Measurements from ENCODE around the gene HDLBP.

Gene HDLBP

DNA sequence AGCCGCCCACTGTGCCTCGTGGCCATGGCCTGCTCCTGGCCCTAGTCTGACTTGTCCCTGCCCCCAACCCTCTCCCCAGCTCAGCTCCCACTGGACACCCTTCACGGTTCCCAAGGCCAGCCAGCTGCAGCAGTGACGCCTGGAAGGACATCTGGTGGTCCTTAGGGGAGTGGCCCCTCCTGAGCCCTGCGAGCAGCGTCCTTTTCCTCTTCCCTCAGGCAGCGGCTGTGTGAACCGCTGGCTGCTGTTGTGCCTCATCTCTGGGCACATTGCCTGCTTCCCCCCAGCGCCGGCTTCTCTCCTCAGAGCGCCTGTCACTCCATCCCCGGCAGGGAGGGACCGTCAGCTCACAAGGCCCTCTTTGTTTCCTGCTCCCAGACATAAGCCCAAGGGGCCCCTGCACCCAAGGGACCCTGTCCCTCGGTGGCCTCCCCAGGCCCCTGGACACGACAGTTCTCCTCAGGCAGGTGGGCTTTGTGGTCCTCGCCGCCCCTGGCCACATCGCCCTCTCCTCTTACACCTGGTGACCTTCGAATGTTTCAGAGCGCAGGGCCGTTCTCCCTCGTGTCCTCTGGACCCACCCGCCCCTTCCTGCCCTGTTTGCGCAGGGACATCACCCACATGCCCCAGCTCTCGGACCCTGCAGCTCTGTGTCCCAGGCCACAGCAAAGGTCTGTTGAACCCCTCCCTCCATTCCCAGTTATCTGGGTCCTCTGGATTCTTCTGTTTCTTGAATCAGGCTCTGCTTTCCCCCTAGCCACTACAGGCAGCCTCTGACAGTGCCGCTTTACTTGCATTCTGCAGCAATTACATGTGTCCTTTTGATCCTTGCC is 91.2 kb downstream of the HDLBP start:
- Histone ChIP-seq H3K4me1 (ENCODE audit: insufficient read depth, low read length) (peaks cover 13% of the 10 kb centered on the region; the same call in 1 of the 2 replicates), H3K9ac (ENCODE audit: low read depth, low read length) (no peak overlapping the region), H3K36me3 (ENCODE audit: insufficient read depth, low read length) (peaks cover under 1% of the 10 kb centered on the region; the same call in 1 of the 2 replicates), H3K9me3 (ENCODE audit: control insufficient read depth, insufficient read depth, low read length) (no peaks in the 10 kb centered on the region)

DNA sequence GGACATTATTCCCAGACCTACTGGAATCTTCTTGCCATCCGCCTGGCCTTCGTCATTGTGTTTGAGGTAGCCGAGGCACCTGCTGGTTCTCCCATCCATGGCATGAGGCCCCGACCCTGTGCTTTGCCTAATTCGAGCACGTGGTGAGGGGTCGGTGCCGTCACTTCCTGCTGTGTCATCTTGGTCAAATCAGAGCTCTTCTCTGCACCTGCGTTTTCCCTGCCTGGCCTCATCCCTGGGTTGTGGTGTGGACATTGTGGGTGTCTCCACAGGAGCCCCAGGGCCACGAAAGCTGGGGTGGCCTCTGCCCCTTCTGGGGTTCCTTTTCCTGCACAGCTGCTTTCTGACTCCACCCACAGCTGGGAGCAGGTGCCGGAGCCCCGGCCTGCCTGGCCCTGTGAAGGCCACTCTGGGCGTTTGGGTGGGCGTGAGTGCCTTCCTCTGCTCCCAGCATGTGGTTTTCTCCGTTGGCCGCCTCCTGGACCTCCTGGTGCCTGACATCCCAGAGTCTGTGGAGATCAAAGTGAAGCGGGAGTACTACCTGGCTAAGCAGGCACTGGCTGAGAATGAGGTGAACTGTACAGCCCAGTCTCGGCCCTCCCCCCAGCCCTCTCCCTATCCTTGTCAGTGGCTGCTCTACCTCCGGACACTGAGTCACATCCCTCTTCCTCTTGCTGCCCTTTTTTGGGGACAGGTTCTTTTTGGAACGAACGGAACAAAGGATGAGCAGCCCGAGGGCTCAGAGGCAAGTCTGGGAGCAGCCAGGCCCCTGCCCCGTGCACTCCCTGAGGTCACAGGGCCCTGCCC is 92.1 kb downstream of the HDLBP start:
- no peaks in the 10 kb centered on the region; the same call in 1 of the 2 replicates for H3K36me3 ChIP-seq (ENCODE audit: insufficient read depth, low read length)
- peaks cover 13% of the 10 kb centered on the region; the same call in 1 of the 2 replicates for H3K4me1 ChIP-seq (ENCODE audit: insufficient read depth, low read length)
- H3K9ac ChIP-seq (ENCODE audit: low read depth, low read length) = no peak overlapping the region
- no peaks in the 10 kb centered on the region for H3K9me3 ChIP-seq (ENCODE audit: control insufficient read depth, insufficient read depth, low read length)

DNA sequence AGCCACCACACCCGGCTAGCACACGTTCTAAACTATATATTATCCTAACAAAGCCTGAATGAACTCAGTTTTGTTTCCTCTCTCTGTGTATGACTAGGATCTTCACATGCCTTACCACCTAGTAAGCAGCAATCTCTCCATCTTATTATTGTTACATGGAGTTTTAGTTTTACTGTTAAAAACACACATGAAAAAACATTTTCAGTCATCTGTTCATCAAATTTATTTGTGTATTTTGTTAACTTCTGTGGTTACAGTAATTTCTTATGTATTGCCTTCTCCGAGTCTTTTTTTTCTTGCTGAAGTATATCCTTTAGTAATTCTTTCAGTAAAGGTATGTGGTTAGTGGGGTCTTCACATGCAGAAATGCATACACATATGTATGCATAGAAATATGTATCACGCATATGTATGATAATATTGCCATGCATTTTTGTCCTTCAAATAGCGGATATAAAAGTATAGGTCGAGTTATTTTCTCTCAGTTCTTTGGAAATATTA is 95.6 kb downstream of the HDLBP start:
- Histone ChIP-seq H3K36me3 (ENCODE audit: insufficient read depth, low read length) (no peaks in the 10 kb centered on the region), H3K4me1 (ENCODE audit: insufficient read depth, low read length) (peaks cover 18% of the 10 kb centered on the region; the same call in 1 of the 2 replicates), H3K9me3 (ENCODE audit: control insufficient read depth, insufficient read depth, low read length) (no peaks in the 10 kb centered on the region), H3K9ac (ENCODE audit: low read depth, low read length) (no peak overlapping the region)

DNA sequence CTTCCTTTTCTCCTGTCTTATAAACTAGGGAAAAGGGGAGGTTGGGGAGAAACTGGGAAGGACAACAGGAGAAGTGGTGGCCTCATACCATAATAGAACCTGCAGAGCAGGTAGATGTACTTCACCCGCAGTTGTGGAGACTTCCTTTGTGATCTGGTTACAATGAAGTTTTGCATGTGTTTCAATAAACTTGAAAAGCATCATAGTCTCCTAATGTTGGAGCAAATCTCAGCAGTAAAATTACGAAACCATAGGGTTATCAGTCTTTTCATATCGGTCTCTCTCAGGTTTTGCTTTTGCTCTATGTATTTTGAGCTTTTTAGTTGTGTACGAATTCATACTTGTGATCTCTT is 96.5 kb downstream of the HDLBP start:
- Histone ChIP-seq H3K36me3 (ENCODE audit: insufficient read depth, low read length) (no peaks in the 10 kb centered on the region), H3K9ac (ENCODE audit: low read depth, low read length) (peak overlapping the region; percentile 65; the same call in 1 of the 2 replicates), H3K4me1 (ENCODE audit: insufficient read depth, low read length) (peaks cover 13% of the 10 kb centered on the region; the same call in 1 of the 2 replicates), H3K9me3 (ENCODE audit: control insufficient read depth, insufficient read depth, low read length) (no peaks in the 10 kb centered on the region)

DNA sequence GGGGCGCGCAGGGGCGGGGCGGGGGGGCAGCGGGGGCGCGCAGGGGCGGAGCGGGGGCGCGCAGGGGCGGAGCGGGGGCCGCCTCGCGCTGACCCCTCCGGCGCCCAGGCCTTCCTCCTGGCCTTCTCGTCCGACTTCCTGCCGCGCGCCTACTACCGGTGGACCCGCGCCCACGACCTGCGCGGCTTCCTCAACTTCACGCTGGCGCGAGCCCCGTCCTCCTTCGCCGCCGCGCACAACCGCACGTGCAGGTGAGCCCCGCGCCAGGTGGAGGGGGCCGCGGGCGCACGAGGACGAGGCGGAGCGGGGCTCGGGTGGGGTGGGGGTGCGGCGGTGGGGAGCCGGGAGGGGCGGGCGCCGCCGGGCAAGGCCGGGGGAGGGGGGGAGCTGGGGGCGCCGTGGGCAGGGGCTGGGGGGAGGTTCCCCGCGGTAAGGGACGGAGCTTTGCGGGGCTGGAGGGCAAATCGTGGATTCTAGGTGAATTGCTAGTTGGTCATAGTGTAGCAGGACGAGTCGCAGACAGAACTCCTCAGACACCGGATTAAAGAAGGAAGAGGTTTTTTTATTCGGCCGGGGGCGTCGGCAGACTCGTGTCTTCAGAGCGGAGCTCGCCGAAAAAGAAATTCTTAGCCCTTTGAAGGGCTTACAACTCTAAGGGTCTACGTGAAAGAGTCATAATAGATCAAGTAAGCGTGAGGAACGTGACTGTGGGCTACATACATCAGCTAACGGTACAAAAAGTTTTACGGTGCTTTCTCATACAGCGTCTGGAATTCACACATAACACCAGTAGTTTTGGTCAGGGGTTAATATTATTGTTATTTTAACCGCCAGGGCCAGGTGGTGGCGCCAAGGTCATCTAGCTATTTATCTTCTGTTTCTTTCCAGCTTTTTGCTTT is 97.1 kb downstream of the HDLBP start:
- peaks cover 7% of the 10 kb centered on the region; the same call in 1 of the 2 replicates for H3K4me1 ChIP-seq (ENCODE audit: insufficient read depth, low read length)
- H3K9ac ChIP-seq (ENCODE audit: low read depth, low read length) = peak overlapping the region; percentile 65
- no peaks in the 10 kb centered on the region for H3K36me3 ChIP-seq (ENCODE audit: insufficient read depth, low read length)
- no peaks in the 10 kb centered on the region for H3K9me3 ChIP-seq (ENCODE audit: control insufficient read depth, insufficient read depth, low read length)

DNA sequence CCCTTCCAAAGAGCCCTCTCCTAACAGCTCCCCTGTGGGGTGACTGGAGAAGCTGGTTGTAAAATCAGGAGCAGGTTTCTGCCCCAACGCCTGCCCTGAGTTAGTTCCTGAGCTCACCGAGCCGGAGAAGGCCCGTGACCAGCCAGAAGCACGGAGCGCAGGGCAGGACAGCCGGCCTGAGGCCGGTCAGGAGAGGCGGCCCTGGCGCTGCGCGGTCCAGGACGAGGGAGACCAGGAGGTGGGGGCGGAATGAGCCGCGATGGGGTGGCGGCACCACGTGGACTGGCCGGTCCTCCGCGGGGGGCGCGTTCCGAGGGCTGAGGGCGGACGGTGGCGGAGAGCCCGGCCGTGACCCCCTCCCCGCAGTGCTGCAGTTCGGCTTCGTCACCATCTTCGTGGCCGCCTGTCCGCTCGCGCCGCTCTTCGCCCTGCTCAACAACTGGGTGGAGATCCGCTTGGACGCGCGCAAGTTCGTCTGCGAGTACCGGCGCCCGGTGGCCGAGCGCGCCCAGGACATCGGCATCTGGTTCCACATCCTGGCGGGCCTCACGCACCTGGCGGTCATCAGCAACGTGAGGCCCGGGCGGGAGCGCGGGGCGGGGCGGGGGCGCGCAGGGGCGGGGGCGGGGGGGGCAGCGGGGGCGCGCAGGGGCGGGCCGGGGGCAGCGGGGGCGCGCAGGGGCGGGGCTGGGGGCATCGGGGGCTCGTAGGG is 98.0 kb downstream of the HDLBP start:
- no peaks in the 10 kb centered on the region for H3K9me3 ChIP-seq (ENCODE audit: control insufficient read depth, insufficient read depth, low read length)
- H3K36me3 ChIP-seq (ENCODE audit: insufficient read depth, low read length) = no peaks in the 10 kb centered on the region
- H3K9ac ChIP-seq (ENCODE audit: low read depth, low read length) = peak overlapping the region; percentile 74
- peaks cover 6% of the 10 kb centered on the region; the same call in 1 of the 2 replicates for H3K4me1 ChIP-seq (ENCODE audit: insufficient read depth, low read length)

DNA sequence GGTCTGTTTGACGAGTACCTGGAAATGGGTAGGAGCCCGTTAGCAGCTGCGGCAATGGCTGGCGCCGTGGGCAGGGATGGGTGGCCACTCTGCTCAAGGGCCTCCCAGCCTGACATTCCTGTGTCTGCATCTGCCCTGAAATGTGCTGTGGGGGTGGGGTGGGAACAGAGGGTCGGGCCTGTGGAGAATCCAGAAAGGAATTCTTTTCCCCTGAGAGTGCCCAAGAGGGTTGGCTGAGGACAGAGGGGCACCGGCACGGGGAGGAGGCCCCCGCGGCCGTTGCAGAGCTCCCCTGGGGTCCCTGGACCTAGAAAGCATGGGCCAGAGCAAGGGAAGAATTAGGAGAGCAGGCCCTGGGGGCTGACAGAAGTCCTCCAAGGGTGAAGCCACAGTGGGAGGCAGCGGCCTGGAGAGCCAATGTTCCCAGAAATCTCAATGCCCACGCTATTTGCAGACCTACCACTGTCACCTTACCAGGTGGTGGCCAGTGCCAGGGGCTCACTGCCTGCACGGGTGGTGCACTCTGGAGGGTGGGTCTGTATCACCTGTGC is 99.2 kb downstream of the HDLBP start:
- no peak overlapping the region; the same call in 1 of the 2 replicates for H3K9ac ChIP-seq (ENCODE audit: low read depth, low read length)
- H3K4me1 ChIP-seq (ENCODE audit: insufficient read depth, low read length) = peaks cover 9% of the 10 kb centered on the region; the same call in 1 of the 2 replicates

DNA sequence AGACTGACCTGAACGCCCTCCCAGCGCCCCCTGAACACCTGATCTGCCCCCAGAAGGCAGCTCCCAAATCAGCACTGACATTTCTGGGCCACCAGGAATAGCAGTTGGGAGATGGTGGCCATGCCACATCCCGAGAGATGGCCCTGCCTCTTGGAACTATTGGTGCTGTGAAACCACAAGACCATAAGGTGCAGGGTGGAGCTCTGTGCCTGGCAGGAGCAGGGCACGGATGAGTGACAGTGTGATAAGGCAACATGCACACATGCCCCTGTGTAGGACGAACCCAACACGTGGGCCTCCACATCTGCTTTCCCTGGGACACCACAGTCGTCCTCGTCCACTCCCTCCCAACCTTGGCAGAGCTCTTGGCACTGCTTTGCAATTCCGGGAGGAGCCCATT is 100.1 kb downstream of the HDLBP start:
- H3K9me3 ChIP-seq (ENCODE audit: control insufficient read depth, insufficient read depth, low read length) = no peaks in the 10 kb centered on the region
- H3K9ac ChIP-seq (ENCODE audit: low read depth, low read length) = no peak overlapping the region
- H3K36me3 ChIP-seq (ENCODE audit: insufficient read depth, low read length) = no peaks in the 10 kb centered on the region
- peaks cover 9% of the 10 kb centered on the region; the same call in 1 of the 2 replicates for H3K4me1 ChIP-seq (ENCODE audit: insufficient read depth, low read length)

More for the DNA sequence above, 99.2 kb downstream of the HDLBP start:
- Histone ChIP-seq H3K36me3 (ENCODE audit: insufficient read depth, low read length) (no peaks in the 10 kb centered on the region), H3K9me3 (ENCODE audit: control insufficient read depth, insufficient read depth, low read length) (no peaks in the 10 kb centered on the region)

DNA sequence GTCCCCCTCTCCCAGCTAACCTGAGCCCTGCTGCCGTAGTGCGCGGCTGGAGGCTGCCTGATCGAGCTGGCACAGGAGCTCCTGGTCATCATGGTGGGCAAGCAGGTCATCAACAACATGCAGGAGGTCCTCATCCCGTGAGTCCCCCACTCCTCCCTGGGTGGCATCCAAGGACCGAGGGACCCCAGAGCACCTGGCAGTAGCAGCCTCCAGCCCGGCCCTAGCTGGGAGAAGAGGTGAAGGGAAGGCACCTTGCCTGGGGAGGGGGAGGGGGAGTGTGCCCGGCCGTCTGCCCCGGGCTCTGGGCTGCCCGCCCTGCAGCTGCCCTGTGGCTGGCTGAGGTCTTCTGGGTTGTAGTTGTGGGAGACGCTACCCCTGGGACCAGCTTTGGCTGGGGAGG is 100.7 kb downstream of the HDLBP start:
- H3K9ac ChIP-seq (ENCODE audit: low read depth, low read length) = no peak overlapping the region
- no peaks in the 10 kb centered on the region for H3K36me3 ChIP-seq (ENCODE audit: insufficient read depth, low read length)
- H3K9me3 ChIP-seq (ENCODE audit: control insufficient read depth, insufficient read depth, low read length) = no peaks in the 10 kb centered on the region
- peaks cover 9% of the 10 kb centered on the region; the same call in 1 of the 2 replicates for H3K4me1 ChIP-seq (ENCODE audit: insufficient read depth, low read length)

DNA sequence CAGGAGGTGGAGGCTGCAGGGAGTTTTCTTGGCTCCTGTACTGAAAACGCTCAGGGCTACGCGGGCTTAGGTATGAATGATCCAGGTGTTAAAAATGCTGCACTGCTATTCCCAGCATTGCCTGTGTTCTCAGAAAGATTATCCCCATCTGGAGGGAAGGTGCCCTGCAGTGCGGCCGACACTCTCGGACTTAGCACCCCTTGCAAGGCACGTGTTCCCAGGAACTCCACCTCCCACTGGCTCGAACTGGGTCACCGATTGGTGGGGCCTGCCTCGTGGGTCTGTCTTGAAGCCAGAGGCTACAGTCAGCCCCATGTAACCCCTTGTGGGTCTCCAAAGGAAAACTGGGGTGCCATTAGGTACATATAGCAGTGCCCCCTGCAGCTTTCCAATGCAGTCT is 101.3 kb downstream of the HDLBP start:
- Histone ChIP-seq H3K36me3 (ENCODE audit: insufficient read depth, low read length) (no peaks in the 10 kb centered on the region), H3K9me3 (ENCODE audit: control insufficient read depth, insufficient read depth, low read length) (no peaks in the 10 kb centered on the region), H3K4me1 (ENCODE audit: insufficient read depth, low read length) (peaks cover 9% of the 10 kb centered on the region; the same call in 1 of the 2 replicates), H3K9ac (ENCODE audit: low read depth, low read length) (no peak overlapping the region)

DNA sequence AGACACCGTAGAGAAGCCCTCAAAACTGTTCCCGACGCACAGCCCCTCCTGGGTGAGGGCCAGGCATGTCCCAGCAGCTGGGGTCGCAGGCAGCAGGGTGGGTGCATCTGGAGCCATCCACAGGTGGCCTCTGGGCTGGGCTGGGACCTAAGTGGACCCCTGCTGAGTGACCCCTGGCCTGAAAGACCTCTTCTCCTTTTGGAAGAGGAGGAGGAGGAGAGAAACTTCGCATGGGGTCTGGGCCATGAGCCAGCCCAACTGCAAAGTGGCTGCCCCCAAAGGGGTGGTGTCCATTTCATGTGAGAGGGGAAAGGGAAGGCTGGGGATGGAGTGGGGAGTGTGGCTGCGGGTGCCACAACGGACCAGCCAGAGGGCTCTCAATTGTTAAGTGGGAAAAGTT is 101.9 kb downstream of the HDLBP start:
- Histone ChIP-seq H3K9me3 (ENCODE audit: control insufficient read depth, insufficient read depth, low read length) (no peaks in the 10 kb centered on the region), H3K9ac (ENCODE audit: low read depth, low read length) (no peak overlapping the region), H3K4me1 (ENCODE audit: insufficient read depth, low read length) (peaks cover 9% of the 10 kb centered on the region; the same call in 1 of the 2 replicates), H3K36me3 (ENCODE audit: insufficient read depth, low read length) (no peaks in the 10 kb centered on the region)

DNA sequence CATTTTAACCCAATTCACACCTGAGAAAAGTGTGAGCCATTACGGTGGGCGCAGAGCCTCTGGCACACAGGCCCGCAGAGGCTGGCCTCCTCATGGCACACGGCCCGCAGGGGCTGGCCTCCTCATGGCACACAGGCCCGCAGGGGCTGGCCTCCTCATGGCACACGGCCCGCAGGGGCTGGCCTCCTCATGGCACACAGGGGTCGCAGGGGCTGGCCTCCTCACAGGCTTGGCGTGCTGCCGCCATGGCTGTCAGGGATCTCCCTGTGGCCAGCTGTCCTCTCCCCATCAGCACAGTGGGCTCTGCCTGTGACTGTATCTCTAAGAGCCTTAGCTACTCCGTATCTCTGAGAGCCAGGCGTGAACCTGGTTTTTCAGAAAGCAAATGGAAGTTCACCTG is 102.4 kb downstream of the HDLBP start:
- peaks cover 9% of the 10 kb centered on the region; the same call in 1 of the 2 replicates for H3K4me1 ChIP-seq (ENCODE audit: insufficient read depth, low read length)
- no peaks in the 10 kb centered on the region for H3K36me3 ChIP-seq (ENCODE audit: insufficient read depth, low read length)
- no peak overlapping the region for H3K9ac ChIP-seq (ENCODE audit: low read depth, low read length)
- H3K9me3 ChIP-seq (ENCODE audit: control insufficient read depth, insufficient read depth, low read length) = no peaks in the 10 kb centered on the region

DNA sequence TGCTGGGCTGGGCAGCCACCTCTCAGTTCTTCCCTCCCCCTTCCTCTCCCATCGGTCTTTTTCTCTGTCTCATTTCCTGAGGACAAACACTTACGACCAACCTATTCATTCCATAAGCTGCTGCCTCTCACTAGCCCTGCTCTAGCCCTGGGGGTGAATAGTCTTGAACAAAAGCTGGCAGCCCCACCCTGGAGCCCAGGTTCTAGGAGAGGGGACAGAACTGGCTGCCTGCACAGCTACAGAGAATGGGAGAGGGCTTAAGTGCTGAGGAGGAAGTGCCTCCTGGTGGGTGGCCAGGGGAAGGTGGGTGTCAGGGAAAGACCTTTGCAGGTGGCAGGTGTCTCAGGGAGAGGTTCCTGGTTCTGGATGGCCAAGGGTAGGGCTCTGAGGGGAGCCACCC is 104.2 kb downstream of the HDLBP start:
- H3K36me3 ChIP-seq (ENCODE audit: insufficient read depth, low read length) = no peaks in the 10 kb centered on the region
- peaks cover 9% of the 10 kb centered on the region; the same call in 1 of the 2 replicates for H3K4me1 ChIP-seq (ENCODE audit: insufficient read depth, low read length)
- H3K9me3 ChIP-seq (ENCODE audit: control insufficient read depth, insufficient read depth, low read length) = no peaks in the 10 kb centered on the region
- H3K9ac ChIP-seq (ENCODE audit: low read depth, low read length) = no peak overlapping the region
